HEK293 (cell line): ENCODE measurements around the gene C17orf100.

Source experiments
- CTCF ChIA-PET: fragments of 350-600 bp; formaldehyde crosslinking; extraction: SDS; loops from one replicate; lab custom pipeline; 2021; ENCODE audit warnings: antibody characterized with exemption; lab: Yijun Ruan, JAX
- POLR2A ChIA-PET: fragments of 300-600 bp; formaldehyde crosslinking; extraction: SDS; loops from one replicate; lab custom pipeline; 2020; ENCODE audit warnings: antibody characterized with exemption, inconsistent platforms; lab: Yijun Ruan, JAX
- H3K27ac ChIP-seq: fragments of 200-500 bp; sonication (Bioruptor generic); 2 replicates; pipeline ENCODE4 v1.5.1; 2014; ENCODE audit warnings: low read depth, low read length, control low read depth, inconsistent platforms; ENCODE audit errors: extremely low read depth
- H3K36me3 ChIP-seq, 2 experiments: fragments of 200-500 bp in 1 of 2; sonication (Bioruptor generic) in 1 of 2; 1 replicate in 1 of 2; 2 replicates in 1 of 2; pipeline ENCODE4 v1.5.1; 2014 to 2017; ENCODE audit warnings: inconsistent platforms in 2 of 2, low read length in 2 of 2; ENCODE audit not compliant: control insufficient read depth in 2 of 2, insufficient read depth in 1 of 2
- H3K4me1 ChIP-seq: fragments of 200-500 bp; sonication (Bioruptor generic); 2 replicates; pipeline ENCODE4 v1.5.1; 2014; ENCODE audit warnings: mild to moderate bottlenecking, low read length, inconsistent platforms; ENCODE audit not compliant: control insufficient read depth, insufficient read depth
- H3K4me3 ChIP-seq: 2 replicates; pipeline ENCODE4 v1.5.1; 2011; ENCODE audit warnings: low read depth, mild to moderate bottlenecking, control low read depth, low read length, moderate library complexity
- H3K9me3 ChIP-seq: fragments of 200-500 bp; sonication (Bioruptor generic); 2 replicates; pipeline ENCODE4 v1.5.1; 2014; ENCODE audit warnings: low read depth, low read length, inconsistent platforms; ENCODE audit not compliant: control insufficient read depth, insufficient read depth
- HOXC10 ChIP-seq: sonication (generic); formaldehyde crosslinking; IDR thresholded peaks from 2 replicates; pipeline ENCODE4 v1.8.1; 2023; ENCODE audit warnings: mild to moderate bottlenecking, missing genetic modification reagents
- KLF8 ChIP-seq: fragments of 450-650 bp; formaldehyde crosslinking; IDR thresholded peaks from 2 replicates; pipeline ENCODE4 v1.5.1; 2016; ENCODE audit warnings: missing biosample characterization, missing genetic modification characterization
- KLF9 ChIP-seq: fragments of 450-650 bp; formaldehyde crosslinking; IDR thresholded peaks from 2 replicates; pipeline ENCODE4 v1.5.1; 2016; ENCODE audit warnings: missing biosample characterization, missing genetic modification characterization, low read depth
- OSR2 ChIP-seq: fragments of 450-650 bp; formaldehyde crosslinking; IDR thresholded peaks from 2 replicates; pipeline ENCODE4 v1.5.1; 2016; ENCODE audit warnings: missing biosample characterization, missing genetic modification characterization
- SALL2 ChIP-seq: fragments of 450-650 bp; formaldehyde crosslinking; IDR thresholded peaks from 2 replicates; pipeline ENCODE4 v1.5.0; 2017; ENCODE audit warnings: missing biosample characterization, mild to moderate bottlenecking, missing genetic modification characterization, borderline replicate concordance
- SP7 ChIP-seq: fragments of 450-650 bp; formaldehyde crosslinking; IDR thresholded peaks from 2 replicates; pipeline ENCODE4 v1.5.1; 2016; ENCODE audit warnings: missing biosample characterization, missing genetic modification characterization
- YY1 ChIP-seq: fragments of 450-650 bp; formaldehyde crosslinking; IDR thresholded peaks from 2 replicates; pipeline ENCODE4 v1.5.1; 2018; ENCODE audit warnings: missing biosample characterization, missing genetic modification characterization
- YY2 ChIP-seq: fragments of 450-650 bp; formaldehyde crosslinking; IDR thresholded peaks from 2 replicates; pipeline ENCODE4 v1.5.1; 2016; ENCODE audit warnings: missing biosample characterization, missing genetic modification characterization
- ZEB2 ChIP-seq: fragments of 450-650 bp; formaldehyde crosslinking; IDR thresholded peaks from 2 replicates; pipeline ENCODE4 v1.5.1; 2016; ENCODE audit warnings: missing biosample characterization, missing genetic modification characterization
- ZNF132 ChIP-seq: fragments of 450-650 bp; formaldehyde crosslinking; IDR thresholded peaks from 2 replicates; pipeline ENCODE4 v1.5.1; 2017; ENCODE audit warnings: missing biosample characterization, missing genetic modification characterization, borderline replicate concordance
- ZNF16 ChIP-seq: fragments of 450-650 bp; formaldehyde crosslinking; IDR thresholded peaks from 2 replicates; pipeline ENCODE4 v1.5.1; 2016; ENCODE audit warnings: low read depth, missing biosample characterization, missing genetic modification characterization
- ZNF169 ChIP-seq: fragments of 450-650 bp; formaldehyde crosslinking; IDR thresholded peaks from 2 replicates; pipeline ENCODE4 v1.5.1; 2016; ENCODE audit warnings: missing biosample characterization, missing genetic modification characterization
- ZNF174 ChIP-seq: fragments of 450-650 bp; formaldehyde crosslinking; IDR thresholded peaks from 2 replicates; pipeline ENCODE4 v1.5.0; 2017; ENCODE audit warnings: missing biosample characterization, mild to moderate bottlenecking, missing genetic modification characterization
- ZNF214 ChIP-seq: fragments of 450-650 bp; formaldehyde crosslinking; IDR thresholded peaks from 2 replicates; pipeline ENCODE4 v1.5.1; 2017; ENCODE audit warnings: missing biosample characterization, mild to moderate bottlenecking, missing genetic modification characterization, borderline replicate concordance
- ZNF24 ChIP-seq: fragments of 450-650 bp; formaldehyde crosslinking; IDR thresholded peaks from 2 replicates; pipeline ENCODE4 v1.5.1; 2016; ENCODE audit warnings: missing biosample characterization, missing genetic modification characterization
- ZNF394 ChIP-seq: fragments of 450-650 bp; formaldehyde crosslinking; IDR thresholded peaks from 2 replicates; pipeline ENCODE4 v1.5.1; 2016; ENCODE audit warnings: missing biosample characterization, missing genetic modification characterization, mild to moderate bottlenecking, moderate library complexity, borderline replicate concordance
- ZNF426 ChIP-seq: fragments of 450-650 bp; formaldehyde crosslinking; IDR thresholded peaks from 2 replicates; pipeline ENCODE4 v1.5.1; 2017; ENCODE audit warnings: missing biosample characterization, missing genetic modification characterization, mild to moderate bottlenecking, inconsistent platforms, moderate library complexity
- ZNF555 ChIP-seq: fragments of 450-650 bp; formaldehyde crosslinking; conservative IDR thresholded peaks from 2 replicates; pipeline ENCODE4 v1.5.1; 2017; ENCODE audit warnings: missing biosample characterization, mild to moderate bottlenecking, missing genetic modification characterization, inconsistent platforms
- ZNF560 ChIP-seq: fragments of 450-650 bp; formaldehyde crosslinking; IDR thresholded peaks from 2 replicates; pipeline ENCODE4 v1.5.1; 2017; ENCODE audit warnings: missing biosample characterization, missing genetic modification characterization, borderline replicate concordance
- ZNF610 ChIP-seq: fragments of 450-650 bp; formaldehyde crosslinking; IDR thresholded peaks from 2 replicates; pipeline ENCODE4 v1.5.1; 2016; ENCODE audit warnings: missing biosample characterization, missing genetic modification characterization, borderline replicate concordance
- ZNF670 ChIP-seq: fragments of 450-650 bp; formaldehyde crosslinking; IDR thresholded peaks from 2 replicates; pipeline ENCODE4 v1.5.1; 2016; ENCODE audit warnings: missing biosample characterization, missing genetic modification characterization, low read depth
- ZNF792 ChIP-seq: fragments of 450-650 bp; formaldehyde crosslinking; IDR thresholded peaks from 2 replicates; pipeline ENCODE4 v1.5.1; 2016; ENCODE audit warnings: missing biosample characterization, missing genetic modification characterization
- TF ChIP-seq, protein P1 (sequence below): IDR thresholded peaks from 2 replicates; pipeline ENCODE4 v1.6.1; 2011; ENCODE audit warnings: mild to moderate bottlenecking, low read depth, low read length, borderline replicate concordance
- TF ChIP-seq, protein P2 (sequence below): fragments of 450-650 bp; formaldehyde crosslinking; IDR thresholded peaks from 2 replicates; pipeline ENCODE4 v1.5.1; 2016; ENCODE audit warnings: missing biosample characterization, missing genetic modification characterization
- TF ChIP-seq, protein P3 (sequence below): fragments of 450-650 bp; formaldehyde crosslinking; IDR thresholded peaks from 2 replicates; pipeline ENCODE4 v1.5.1; 2016; ENCODE audit warnings: missing biosample characterization, missing genetic modification characterization
- TF ChIP-seq, protein P4 (sequence below): fragments of 450-650 bp; IDR thresholded peaks from 2 replicates; pipeline ENCODE4 v1.5.1; 2018; ENCODE audit warnings: missing biosample characterization, missing genetic modification characterization

C17orf100 gene

DNA sequence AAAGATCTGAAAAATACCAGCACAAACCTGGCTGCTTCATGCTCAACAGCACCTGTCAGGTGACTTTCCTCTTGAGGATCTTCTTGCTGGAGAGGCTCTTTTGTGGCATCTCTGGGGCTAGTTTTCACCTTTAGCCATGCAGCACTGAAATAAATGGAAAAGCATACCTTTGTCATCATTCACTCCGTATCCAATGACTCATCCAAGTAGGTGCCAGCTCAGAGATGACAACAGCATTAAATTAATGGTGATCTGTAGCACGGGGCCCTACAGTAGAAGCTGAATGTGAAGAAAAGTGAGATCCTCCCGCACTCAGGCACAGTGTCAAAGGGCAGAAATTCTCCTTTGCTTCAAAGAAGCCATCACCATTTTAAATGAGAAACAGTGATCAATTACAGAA is 43.2 kb upstream of the C17orf100 start:
- Histone ChIP-seq H3K36me3 (peaks cover 70 to 88% of the 10 kb centered on the region in 2 experiments), H3K9me3 (no peaks in the 10 kb centered on the region), H3K4me1 (no peaks in the 10 kb centered on the region), H3K4me3 (no peak overlapping the region), H3K27ac (no peak overlapping the region)
- ChIA-PET POLR2A (no interaction called here), CTCF (interaction anchor here (0.8 to 1.5 kb wide), 3 partner anchors 20 to 135 kb away, joined by 3 read pairs; no protein-coding TSS in a partner anchor)
- no peak for TF ChIP-seq ZNF169 (tag by site-specific recombination)
- TF ChIP-seq, protein P1, sequence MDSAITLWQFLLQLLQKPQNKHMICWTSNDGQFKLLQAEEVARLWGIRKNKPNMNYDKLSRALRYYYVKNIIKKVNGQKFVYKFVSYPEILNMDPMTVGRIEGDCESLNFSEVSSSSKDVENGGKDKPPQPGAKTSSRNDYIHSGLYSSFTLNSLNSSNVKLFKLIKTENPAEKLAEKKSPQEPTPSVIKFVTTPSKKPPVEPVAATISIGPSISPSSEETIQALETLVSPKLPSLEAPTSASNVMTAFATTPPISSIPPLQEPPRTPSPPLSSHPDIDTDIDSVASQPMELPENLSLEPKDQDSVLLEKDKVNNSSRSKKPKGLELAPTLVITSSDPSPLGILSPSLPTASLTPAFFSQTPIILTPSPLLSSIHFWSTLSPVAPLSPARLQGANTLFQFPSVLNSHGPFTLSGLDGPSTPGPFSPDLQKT = no peak
- no peak for TF ChIP-seq ZNF560
- TF ChIP-seq SP7 = no peak
- TF ChIP-seq ZNF670 (tag by site-specific recombination) = no peak
- TF ChIP-seq ZEB2 (tag by site-specific recombination) = no peak
- TF ChIP-seq ZNF394 (tag by site-specific recombination) = no peak
- TF ChIP-seq ZNF555 (tag by site-specific recombination) = no peak
- TF ChIP-seq, protein P2, sequence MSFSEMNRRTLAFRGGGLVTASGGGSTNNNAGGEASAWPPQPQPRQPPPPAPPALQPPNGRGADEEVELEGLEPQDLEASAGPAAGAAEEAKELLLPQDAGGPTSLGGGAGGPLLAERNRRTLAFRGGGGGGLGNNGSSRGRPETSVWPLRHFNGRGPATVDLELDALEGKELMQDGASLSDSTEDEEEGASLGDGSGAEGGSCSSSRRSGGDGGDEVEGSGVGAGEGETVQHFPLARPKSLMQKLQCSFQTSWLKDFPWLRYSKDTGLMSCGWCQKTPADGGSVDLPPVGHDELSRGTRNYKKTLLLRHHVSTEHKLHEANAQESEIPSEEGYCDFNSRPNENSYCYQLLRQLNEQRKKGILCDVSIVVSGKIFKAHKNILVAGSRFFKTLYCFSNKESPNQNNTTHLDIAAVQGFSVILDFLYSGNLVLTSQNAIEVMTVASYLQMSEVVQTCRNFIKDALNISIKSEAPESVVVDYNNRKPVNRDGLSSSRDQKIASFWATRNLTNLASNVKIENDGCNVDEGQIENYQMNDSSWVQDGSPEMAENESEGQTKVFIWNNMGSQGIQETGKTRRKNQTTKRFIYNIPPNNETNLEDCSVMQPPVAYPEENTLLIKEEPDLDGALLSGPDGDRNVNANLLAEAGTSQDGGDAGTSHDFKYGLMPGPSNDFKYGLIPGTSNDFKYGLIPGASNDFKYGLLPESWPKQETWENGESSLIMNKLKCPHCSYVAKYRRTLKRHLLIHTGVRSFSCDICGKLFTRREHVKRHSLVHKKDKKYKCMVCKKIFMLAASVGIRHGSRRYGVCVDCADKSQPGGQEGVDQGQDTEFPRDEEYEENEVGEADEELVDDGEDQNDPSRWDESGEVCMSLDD (tag by site-specific recombination) = no peak
- no peak for TF ChIP-seq KLF8 (tag by site-specific recombination)
- no peak for TF ChIP-seq YY2 (tag by site-specific recombination)
- TF ChIP-seq OSR2 (tag by site-specific recombination) = no peak
- TF ChIP-seq KLF9 (tag by site-specific recombination) = no peak
- no peak for TF ChIP-seq ZNF426
- TF ChIP-seq ZNF16 (tag by site-specific recombination) = no peak
- TF ChIP-seq ZNF214 (tag by site-specific recombination) = no peak

DNA sequence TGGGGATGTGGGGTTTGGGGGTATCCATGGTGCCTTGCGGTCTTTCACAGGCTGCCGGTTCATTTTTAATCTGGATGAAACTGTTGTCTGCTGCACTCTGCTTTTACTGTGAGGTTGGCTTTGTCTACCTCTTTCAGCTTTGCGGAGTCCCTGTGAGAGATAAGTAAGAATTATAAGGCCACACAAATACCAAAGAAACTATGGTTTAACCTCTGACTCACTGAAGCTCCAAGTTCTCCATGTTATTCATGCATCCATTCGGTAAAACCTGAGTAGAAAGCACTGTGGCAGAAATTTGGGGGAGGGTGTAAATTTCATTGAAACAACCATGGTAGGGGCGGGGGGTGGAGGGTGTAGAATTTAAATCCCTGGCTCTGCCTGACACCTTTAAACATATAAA is 41.6 kb upstream of the C17orf100 start:
- no peaks in the 10 kb centered on the region for H3K9me3 ChIP-seq
- no peaks in the 10 kb centered on the region for H3K4me1 ChIP-seq
- H3K27ac ChIP-seq = no peak overlapping the region
- H3K36me3 ChIP-seq = peaks cover 72 to 86% of the 10 kb centered on the region in 2 experiments
- ChIA-PET CTCF (interaction anchor here (0.6 to 1.2 kb wide), 3 partner anchors 57 to 394 kb away, joined by 3 to 5 read pairs (median 5); no protein-coding TSS in a partner anchor), POLR2A (no interaction called here)
- no peak overlapping the region for H3K4me3 ChIP-seq
- TF ChIP-seq ZNF132 (tag by site-specific recombination) (no peak), SALL2 (tag by site-specific recombination) (no peak), ZNF610 (tag by site-specific recombination) (no peak), ZNF174 (tag by site-specific recombination) (no peak), ZNF24 (tag by site-specific recombination) (no peak), HOXC10 (CRISPR knock-in tag) (no peak), YY1 (tag by site-specific recombination) (no peak), ZNF792 (tag by site-specific recombination) (no peak), KLF9 (tag by site-specific recombination) (no peak)
- TF ChIP-seq, protein P3, sequence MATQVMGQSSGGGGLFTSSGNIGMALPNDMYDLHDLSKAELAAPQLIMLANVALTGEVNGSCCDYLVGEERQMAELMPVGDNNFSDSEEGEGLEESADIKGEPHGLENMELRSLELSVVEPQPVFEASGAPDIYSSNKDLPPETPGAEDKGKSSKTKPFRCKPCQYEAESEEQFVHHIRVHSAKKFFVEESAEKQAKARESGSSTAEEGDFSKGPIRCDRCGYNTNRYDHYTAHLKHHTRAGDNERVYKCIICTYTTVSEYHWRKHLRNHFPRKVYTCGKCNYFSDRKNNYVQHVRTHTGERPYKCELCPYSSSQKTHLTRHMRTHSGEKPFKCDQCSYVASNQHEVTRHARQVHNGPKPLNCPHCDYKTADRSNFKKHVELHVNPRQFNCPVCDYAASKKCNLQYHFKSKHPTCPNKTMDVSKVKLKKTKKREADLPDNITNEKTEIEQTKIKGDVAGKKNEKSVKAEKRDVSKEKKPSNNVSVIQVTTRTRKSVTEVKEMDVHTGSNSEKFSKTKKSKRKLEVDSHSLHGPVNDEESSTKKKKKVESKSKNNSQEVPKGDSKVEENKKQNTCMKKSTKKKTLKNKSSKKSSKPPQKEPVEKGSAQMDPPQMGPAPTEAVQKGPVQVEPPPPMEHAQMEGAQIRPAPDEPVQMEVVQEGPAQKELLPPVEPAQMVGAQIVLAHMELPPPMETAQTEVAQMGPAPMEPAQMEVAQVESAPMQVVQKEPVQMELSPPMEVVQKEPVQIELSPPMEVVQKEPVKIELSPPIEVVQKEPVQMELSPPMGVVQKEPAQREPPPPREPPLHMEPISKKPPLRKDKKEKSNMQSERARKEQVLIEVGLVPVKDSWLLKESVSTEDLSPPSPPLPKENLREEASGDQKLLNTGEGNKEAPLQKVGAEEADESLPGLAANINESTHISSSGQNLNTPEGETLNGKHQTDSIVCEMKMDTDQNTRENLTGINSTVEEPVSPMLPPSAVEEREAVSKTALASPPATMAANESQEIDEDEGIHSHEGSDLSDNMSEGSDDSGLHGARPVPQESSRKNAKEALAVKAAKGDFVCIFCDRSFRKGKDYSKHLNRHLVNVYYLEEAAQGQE = no peak
- TF ChIP-seq, protein P4, sequence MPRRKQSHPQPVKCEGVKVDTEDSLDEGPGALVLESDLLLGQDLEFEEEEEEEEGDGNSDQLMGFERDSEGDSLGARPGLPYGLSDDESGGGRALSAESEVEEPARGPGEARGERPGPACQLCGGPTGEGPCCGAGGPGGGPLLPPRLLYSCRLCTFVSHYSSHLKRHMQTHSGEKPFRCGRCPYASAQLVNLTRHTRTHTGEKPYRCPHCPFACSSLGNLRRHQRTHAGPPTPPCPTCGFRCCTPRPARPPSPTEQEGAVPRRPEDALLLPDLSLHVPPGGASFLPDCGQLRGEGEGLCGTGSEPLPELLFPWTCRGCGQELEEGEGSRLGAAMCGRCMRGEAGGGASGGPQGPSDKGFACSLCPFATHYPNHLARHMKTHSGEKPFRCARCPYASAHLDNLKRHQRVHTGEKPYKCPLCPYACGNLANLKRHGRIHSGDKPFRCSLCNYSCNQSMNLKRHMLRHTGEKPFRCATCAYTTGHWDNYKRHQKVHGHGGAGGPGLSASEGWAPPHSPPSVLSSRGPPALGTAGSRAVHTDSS (tag by site-specific recombination) = no peak
- TF ChIP-seq, protein P1 = no peak
